GM12878 (cell line): ENCODE measurements around the gene COPZ2.

ENCODE experiments used
- EZH2 ChIP-seq: IDR thresholded peaks from 2 replicates; pipeline ENCODE4 v1.6.1; 2012; ENCODE audit warnings: low read depth, mild to moderate bottlenecking, control low read depth, inconsistent platforms, low read length, borderline replicate concordance; ENCODE audit not compliant: control insufficient read depth
- FOS ChIP-seq: IDR thresholded peaks from 3 replicates; pipeline ENCODE4 v1.6.1; 2011; ENCODE audit warnings: borderline replicate concordance; ENCODE audit not compliant: insufficient read length; ENCODE audit errors: extremely low read depth
- FOXM1 ChIP-seq: IDR thresholded peaks from 2 replicates; pipeline ENCODE4 v1.6.1; 2012; ENCODE audit warnings: low read depth, mild to moderate bottlenecking, inconsistent platforms, low read length, moderate library complexity
- MEF2A ChIP-seq: IDR thresholded peaks from 2 replicates; pipeline ENCODE4 v1.6.1; 2011; ENCODE audit warnings: low read depth, mild to moderate bottlenecking, low read length, moderate library complexity; ENCODE audit not compliant: insufficient read depth
- NR2C2 ChIP-seq: IDR thresholded peaks from 2 replicates; pipeline ENCODE4 v1.6.1; 2011; ENCODE audit warnings: borderline replicate concordance, low read depth; ENCODE audit not compliant: control insufficient read depth, insufficient read length
- POLR2AphosphoS5 ChIP-seq: IDR thresholded peaks from 2 replicates; pipeline ENCODE4 v1.6.1; 2011; ENCODE audit warnings: mild to moderate bottlenecking, low read length, inconsistent platforms
- RAD21 ChIP-seq: IDR thresholded peaks from 2 replicates; pipeline ENCODE4 v1.6.1; 2011; ENCODE audit warnings: mild to moderate bottlenecking, low read depth, low read length, moderate library complexity; ENCODE audit not compliant: insufficient read depth
- SIN3A ChIP-seq: IDR thresholded peaks from 2 replicates; pipeline ENCODE4 v1.6.1; 2012; ENCODE audit warnings: low read depth, low read length, improper control_type of control experiment
- SREBF1 ChIP-seq: IDR thresholded peaks from 2 replicates; pipeline ENCODE4 v1.6.1; 2012; ENCODE audit warnings: mild to moderate bottlenecking, low read length
- TF ChIP-seq, protein P1 (sequence below), 3 experiments: IDR thresholded peaks in 2 of 3; conservative IDR thresholded peaks in 1 of 3; 2 replicates each; pipeline ENCODE4 v1.5.1; 2011; ENCODE audit warnings: low read depth in 3 of 3, low read length in 3 of 3, mild to moderate bottlenecking in 3 of 3, control low read depth in 2 of 3, moderate library complexity in 2 of 3, inconsistent platforms in 1 of 3, mixed read lengths in 1 of 3; ENCODE audit not compliant: control insufficient read depth in 2 of 3, insufficient read depth in 1 of 3; ENCODE audit errors: extremely low read depth in 1 of 3

DNA sequence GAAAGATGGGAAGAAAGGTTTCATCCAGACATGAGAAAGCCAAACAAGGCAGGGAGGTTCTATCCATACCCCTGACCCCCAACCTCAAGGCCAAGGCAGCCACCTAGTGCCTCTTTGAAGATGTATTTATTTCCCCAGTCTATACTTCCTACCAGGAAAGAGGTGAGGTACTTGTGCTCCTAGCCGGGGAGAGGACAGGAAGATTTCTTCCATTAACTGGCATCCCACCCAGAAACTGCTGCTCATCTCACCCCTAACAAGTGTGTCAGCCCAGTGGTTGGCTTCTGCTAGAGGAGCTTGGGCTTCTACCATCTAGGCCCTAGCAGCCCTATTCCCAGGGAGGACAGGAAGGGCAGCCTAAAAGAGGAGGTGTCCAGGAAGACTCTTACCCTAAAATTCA, 8.9 kb downstream of the COPZ2 start:
- TF ChIP-seq FOXM1 = no peak
- TF ChIP-seq, protein P1, sequence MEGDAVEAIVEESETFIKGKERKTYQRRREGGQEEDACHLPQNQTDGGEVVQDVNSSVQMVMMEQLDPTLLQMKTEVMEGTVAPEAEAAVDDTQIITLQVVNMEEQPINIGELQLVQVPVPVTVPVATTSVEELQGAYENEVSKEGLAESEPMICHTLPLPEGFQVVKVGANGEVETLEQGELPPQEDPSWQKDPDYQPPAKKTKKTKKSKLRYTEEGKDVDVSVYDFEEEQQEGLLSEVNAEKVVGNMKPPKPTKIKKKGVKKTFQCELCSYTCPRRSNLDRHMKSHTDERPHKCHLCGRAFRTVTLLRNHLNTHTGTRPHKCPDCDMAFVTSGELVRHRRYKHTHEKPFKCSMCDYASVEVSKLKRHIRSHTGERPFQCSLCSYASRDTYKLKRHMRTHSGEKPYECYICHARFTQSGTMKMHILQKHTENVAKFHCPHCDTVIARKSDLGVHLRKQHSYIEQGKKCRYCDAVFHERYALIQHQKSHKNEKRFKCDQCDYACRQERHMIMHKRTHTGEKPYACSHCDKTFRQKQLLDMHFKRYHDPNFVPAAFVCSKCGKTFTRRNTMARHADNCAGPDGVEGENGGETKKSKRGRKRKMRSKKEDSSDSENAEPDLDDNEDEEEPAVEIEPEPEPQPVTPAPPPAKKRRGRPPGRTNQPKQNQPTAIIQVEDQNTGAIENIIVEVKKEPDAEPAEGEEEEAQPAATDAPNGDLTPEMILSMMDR (IDR thresholded peaks at IDR 0.05 in 2 of 3, conservative IDR thresholded peaks at IDR 0.05 in 1 of 3; ENCODE audit: control insufficient read depth in 2 of 3, extremely low read depth in 1 of 3, insufficient read depth in 1 of 3, low read depth in 3 of 3, low read length in 3 of 3) = no peak
- no peak for TF ChIP-seq POLR2AphosphoS5
- no peak for TF ChIP-seq SREBF1
- no peak for TF ChIP-seq SIN3A
- no peak for TF ChIP-seq MEF2A
- TF ChIP-seq FOS = no peak
- TF ChIP-seq RAD21 = no peak
- no peak for TF ChIP-seq NR2C2
- TF ChIP-seq EZH2 = no peak
